MCF 10A (cell line): ENCODE results near the gene ABCB9. TPM values are rescaled to one million over a fixed set of nuclear protein-coding genes. Genes with fewer than 3 reads are reported as not detected.

Experiments
- BruUV-seq: library from RNA; stranded (reverse); fragments of 400-500 nt; replicated peaks from 2 replicates; lab custom pipeline; 2021; lab: Mats Ljungman, UMichigan
- CTCF ChIA-PET: fragments of 300-600 bp; sonication (Branson Sonifier 250); formaldehyde crosslinking; extraction: SDS; loops from one replicate; lab custom pipeline; 2021; ENCODE audit warnings: antibody characterized with exemption, inconsistent platforms; lab: Yijun Ruan, JAX
- POLR2A ChIA-PET: fragments of 300-600, 350-650 bp; sonication (Branson Sonifier 250); formaldehyde crosslinking; extraction: SDS; loops from one replicate; lab custom pipeline; 2020; ENCODE audit warnings: antibody characterized with exemption, inconsistent platforms; lab: Yijun Ruan, JAX
- DNase-seq: peaks from one replicate; pipeline ENCODE4 v3.0.0-alpha.2; 2018; ENCODE audit not compliant: unreplicated experiment
- H3K27ac Mint-ChIP-seq: one replicate; pipeline ENCODE4 v1.8.0; 2022; ENCODE audit warnings: mild to moderate bottlenecking, low read depth, mixed read lengths; ENCODE audit not compliant: unreplicated experiment
- H3K27me3 Mint-ChIP-seq: one replicate; pipeline ENCODE4 v1.8.0; 2022; ENCODE audit warnings: mixed read lengths; ENCODE audit not compliant: insufficient read depth, unreplicated experiment
- H3K36me3 Mint-ChIP-seq: one replicate; pipeline ENCODE4 v1.8.0; 2022; ENCODE audit warnings: mild to moderate bottlenecking, moderate library complexity, mixed read lengths; ENCODE audit not compliant: insufficient read depth, unreplicated experiment
- H3K4me1 Mint-ChIP-seq: one replicate; pipeline ENCODE4 v1.8.0; 2022; ENCODE audit warnings: mixed read lengths; ENCODE audit not compliant: insufficient read depth, unreplicated experiment
- H3K4me3 Mint-ChIP-seq: one replicate; pipeline ENCODE4 v1.8.0; 2022; ENCODE audit warnings: mild to moderate bottlenecking, moderate library complexity, mixed read lengths; ENCODE audit not compliant: unreplicated experiment
- H3K9me3 Mint-ChIP-seq: one replicate; pipeline ENCODE4 v1.8.0; 2022; ENCODE audit warnings: mixed read lengths; ENCODE audit not compliant: unreplicated experiment
- intact Hi-C: fragments of 100-400 bp; cut with micrococcal nuclease; formaldehyde crosslinking; loops from 2 replicates; pipeline ENCODE4 v1.14.1; 2022
- total RNA-seq: library from RNA; stranded (reverse); gene quantifications from 2 replicates; pipeline ENCODE4 v1.2.3, GENCODE V29; 2022
- TF ChIP-seq, protein P1 (sequence below): fragments of 200-600 bp; IDR thresholded peaks from one replicate; pipeline ENCODE4 v1.8.0; 2022; ENCODE audit warnings: antibody characterized with exemption, mild to moderate bottlenecking; ENCODE audit not compliant: unreplicated experiment

ABCB9 gene
- total RNA-seq, 1 experiment from 2014 or later = 1.6 TPM

GRCh38 chr12:122964439-122965257, 1.6 kb downstream of the ABCB9 start:
- no peaks in the 10 kb centered on the region for H3K9me3 Mint-ChIP-seq
- intact Hi-C loops = no loop called here
- CTCF ChIA-PET = interaction anchor here (0.5 to 3.9 kb wide), 9 partner anchors 11 to 286 kb away, joined by 3 to 15 read pairs (median 4); partner anchors contain the start of gene VPS37B
- no peak overlapping the region for H3K27ac Mint-ChIP-seq
- no peak for DNase-seq
- H3K27me3 Mint-ChIP-seq = no peaks in the 10 kb centered on the region
- no peaks in the 10 kb centered on the region for H3K4me1 Mint-ChIP-seq
- TF ChIP-seq, protein P1, sequence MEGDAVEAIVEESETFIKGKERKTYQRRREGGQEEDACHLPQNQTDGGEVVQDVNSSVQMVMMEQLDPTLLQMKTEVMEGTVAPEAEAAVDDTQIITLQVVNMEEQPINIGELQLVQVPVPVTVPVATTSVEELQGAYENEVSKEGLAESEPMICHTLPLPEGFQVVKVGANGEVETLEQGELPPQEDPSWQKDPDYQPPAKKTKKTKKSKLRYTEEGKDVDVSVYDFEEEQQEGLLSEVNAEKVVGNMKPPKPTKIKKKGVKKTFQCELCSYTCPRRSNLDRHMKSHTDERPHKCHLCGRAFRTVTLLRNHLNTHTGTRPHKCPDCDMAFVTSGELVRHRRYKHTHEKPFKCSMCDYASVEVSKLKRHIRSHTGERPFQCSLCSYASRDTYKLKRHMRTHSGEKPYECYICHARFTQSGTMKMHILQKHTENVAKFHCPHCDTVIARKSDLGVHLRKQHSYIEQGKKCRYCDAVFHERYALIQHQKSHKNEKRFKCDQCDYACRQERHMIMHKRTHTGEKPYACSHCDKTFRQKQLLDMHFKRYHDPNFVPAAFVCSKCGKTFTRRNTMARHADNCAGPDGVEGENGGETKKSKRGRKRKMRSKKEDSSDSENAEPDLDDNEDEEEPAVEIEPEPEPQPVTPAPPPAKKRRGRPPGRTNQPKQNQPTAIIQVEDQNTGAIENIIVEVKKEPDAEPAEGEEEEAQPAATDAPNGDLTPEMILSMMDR = no peak
- POLR2A ChIA-PET = interaction anchor here (0.6 to 2.1 kb wide), 6 partner anchors 71 to 463 kb away, joined by 3 to 10 read pairs (median 4); no protein-coding TSS in a partner anchor
- no TSS peak for BruUV-seq
- no peaks in the 10 kb centered on the region for H3K36me3 Mint-ChIP-seq
- H3K4me3 Mint-ChIP-seq = peak overlapping the region; percentile 59

DNA sequence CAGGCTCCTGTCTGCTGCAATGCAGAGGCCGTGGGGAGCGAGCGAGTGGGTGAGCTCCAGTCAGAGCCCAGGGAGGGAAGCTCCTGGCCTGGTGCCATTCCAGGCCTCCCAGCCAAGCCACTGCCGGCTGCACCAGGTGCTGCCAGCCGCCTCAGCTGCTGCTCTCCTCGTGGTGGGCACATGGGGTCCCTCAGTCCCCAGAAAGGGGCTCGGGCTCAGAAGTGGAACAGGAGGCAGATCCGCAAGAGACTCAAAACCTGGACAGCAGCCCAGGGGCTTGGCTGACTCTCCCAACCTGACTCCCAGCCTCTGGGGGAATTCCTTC, 2.4 kb downstream of the ABCB9 start:
- H3K4me1 Mint-ChIP-seq = no peaks in the 10 kb centered on the region
- H3K27me3 Mint-ChIP-seq = no peaks in the 10 kb centered on the region
- intact Hi-C loops = no loop called here
- BruUV-seq = no TSS peak
- no peak overlapping the region for H3K4me3 Mint-ChIP-seq
- CTCF ChIA-PET = interaction anchor here (0.6 to 3.9 kb wide), 6 partner anchors 10 to 287 kb away, joined by 3 to 15 read pairs (median 4); no protein-coding TSS in a partner anchor
- H3K9me3 Mint-ChIP-seq = no peaks in the 10 kb centered on the region
- TF ChIP-seq, protein P1 = no peak
- H3K36me3 Mint-ChIP-seq = no peaks in the 10 kb centered on the region
- POLR2A ChIA-PET = interaction anchor here (0.8 kb wide), 1 partner anchor 76 kb away, joined by 5 read pairs; no protein-coding TSS in a partner anchor
- no peak overlapping the region for H3K27ac Mint-ChIP-seq
- no peak for DNase-seq

DNA sequence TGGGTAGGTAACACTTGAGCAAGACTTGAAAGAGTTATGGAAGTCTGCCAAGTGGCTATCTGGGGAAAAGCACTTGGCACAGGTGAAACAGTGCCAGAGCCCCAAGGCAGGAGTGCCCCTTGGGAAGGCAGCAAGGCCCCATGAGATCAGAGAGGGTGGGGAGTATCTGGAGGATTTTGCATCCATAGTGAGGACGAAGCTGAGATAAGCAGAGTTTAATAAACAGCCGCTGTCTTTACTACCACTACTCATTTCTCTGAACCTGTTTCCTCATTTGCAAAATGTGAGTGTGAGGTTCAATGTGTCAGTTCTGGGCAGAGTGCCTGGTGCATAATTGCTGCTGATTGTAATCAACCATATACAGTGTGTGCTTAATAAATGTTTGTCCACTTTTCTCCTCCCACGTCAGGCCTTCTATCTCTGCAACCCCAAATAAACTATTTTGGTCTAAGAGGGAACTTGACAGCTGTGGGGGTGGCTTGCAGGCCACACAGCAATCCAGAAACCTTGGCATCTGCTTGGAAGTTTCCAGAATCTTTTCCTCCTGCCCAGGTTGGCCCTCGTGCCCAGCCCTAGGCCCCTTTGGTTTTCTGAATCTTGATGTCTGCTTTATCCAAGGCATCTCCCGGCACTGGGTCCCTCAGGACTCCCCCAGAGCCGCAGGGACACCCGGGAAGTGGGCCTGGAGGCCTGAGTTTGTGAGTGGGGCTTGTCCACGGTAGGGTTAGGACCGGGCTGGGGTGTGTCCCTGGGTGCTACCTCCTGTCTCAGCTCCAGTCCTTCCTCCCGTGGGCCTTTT, 4.5 kb downstream of the ABCB9 start:
- DNase-seq = peak; percentile 67
- H3K27ac Mint-ChIP-seq = no peak overlapping the region
- no peaks in the 10 kb centered on the region for H3K27me3 Mint-ChIP-seq
- no TSS peak for BruUV-seq
- H3K36me3 Mint-ChIP-seq = no peaks in the 10 kb centered on the region
- no peaks in the 10 kb centered on the region for H3K4me1 Mint-ChIP-seq
- ChIA-PET POLR2A (interaction anchor here (0.5 to 1.0 kb wide), 5 partner anchors 17 to 180 kb away, joined by 3 to 4 read pairs (median 3); no protein-coding TSS in a partner anchor), CTCF (interaction anchor here (0.7 to 2.3 kb wide), 4 partner anchors 9 to 102 kb away, joined by 3 to 7 read pairs (median 4); no protein-coding TSS in a partner anchor)
- TF ChIP-seq, protein P1 = no peak
- H3K4me3 Mint-ChIP-seq = no peak overlapping the region
- intact Hi-C loops = no loop called here
- no peaks in the 10 kb centered on the region for H3K9me3 Mint-ChIP-seq

GRCh38 chr12:122960193-122960569, 6.1 kb downstream of the ABCB9 start:
- Mint-ChIP-seq H3K9me3 (no peaks in the 10 kb centered on the region), H3K27ac (no peak overlapping the region), H3K4me1 (no peaks in the 10 kb centered on the region), H3K36me3 (no peaks in the 10 kb centered on the region), H3K27me3 (no peaks in the 10 kb centered on the region), H3K4me3 (no peak overlapping the region)
- no peak for DNase-seq
- ChIA-PET CTCF (interaction anchor here (1.3 to 2.3 kb wide), 2 partner anchors 8 to 100 kb away, joined by 3 to 7 read pairs; no protein-coding TSS in a partner anchor), POLR2A (no interaction called here)
- intact Hi-C loops = no loop called here
- no TSS peak for BruUV-seq
- TF ChIP-seq, protein P1 = no peak
